Osteocyte (in vitro differentiated cells): ENCODE measurements around the gene ATP11C. TPM values are rescaled to one million over a fixed set of nuclear protein-coding genes. Genes with fewer than 3 reads are reported as not detected.
A peak's percentile ranks its signal among the peaks of the same experiment; 100 is the strongest.

Experiments
- DNase-seq: peaks from one replicate; pipeline ENCODE4 v3.0.0; 2021; ENCODE audit warnings: mixed read lengths; ENCODE audit not compliant: unreplicated experiment; ENCODE audit errors: extremely low spot score
- H3K27ac Mint-ChIP-seq: one replicate; pipeline ENCODE4 v1.8.0; 2021; ENCODE audit warnings: mild to moderate bottlenecking, mixed read lengths; ENCODE audit not compliant: unreplicated experiment
- H3K27me3 Mint-ChIP-seq: one replicate; pipeline ENCODE4 v1.8.0; 2021; ENCODE audit warnings: mixed read lengths; ENCODE audit not compliant: unreplicated experiment
- H3K36me3 Mint-ChIP-seq: one replicate; pipeline ENCODE4 v1.8.0; 2021; ENCODE audit warnings: mixed read lengths; ENCODE audit not compliant: unreplicated experiment
- H3K4me1 Mint-ChIP-seq: one replicate; pipeline ENCODE4 v1.8.0; 2021; ENCODE audit warnings: mixed read lengths; ENCODE audit not compliant: unreplicated experiment
- H3K4me3 Mint-ChIP-seq: one replicate; pipeline ENCODE4 v1.8.0; 2021; ENCODE audit warnings: mild to moderate bottlenecking, moderate library complexity, mixed read lengths; ENCODE audit not compliant: unreplicated experiment
- H3K9me3 Mint-ChIP-seq: one replicate; pipeline ENCODE4 v1.8.0; 2021; ENCODE audit warnings: mixed read lengths; ENCODE audit not compliant: unreplicated experiment
- CTCF ChIP-seq: fragments of 200-600 bp; sonication (generic); IDR thresholded peaks from 2 replicates; pipeline ENCODE4 v1.5.0; 2021; ENCODE audit warnings: antibody characterized with exemption, mild to moderate bottlenecking, moderate library complexity
- total RNA-seq: library from RNA; stranded (reverse); gene quantifications from 2 replicates; pipeline ENCODE4 v1.2.1, GENCODE V29; 2021

Gene ATP11C
- total RNA-seq, 1 donor from 2014 or later: 24.1 TPM

GRCh38 chrX:139914421-139914820 is 18.4 kb downstream of the ATP11C start:
- peaks cover 6% of the 10 kb centered on the region for H3K4me1 Mint-ChIP-seq
- no peak for TF ChIP-seq CTCF
- H3K9me3 Mint-ChIP-seq: peaks cover 15% of the 10 kb centered on the region
- H3K36me3 Mint-ChIP-seq: no peaks in the 10 kb centered on the region
- DNase-seq: no peak
- H3K27ac Mint-ChIP-seq: no peak overlapping the region
- H3K4me3 Mint-ChIP-seq: no peak overlapping the region
- no peaks in the 10 kb centered on the region for H3K27me3 Mint-ChIP-seq

GRCh38 chrX:139909712-139910111 is 23.1 kb downstream of the ATP11C start:
- peaks cover 18% of the 10 kb centered on the region for H3K4me1 Mint-ChIP-seq
- no peak overlapping the region for H3K4me3 Mint-ChIP-seq
- H3K9me3 Mint-ChIP-seq: peaks cover 16% of the 10 kb centered on the region
- no peaks in the 10 kb centered on the region for H3K27me3 Mint-ChIP-seq
- H3K36me3 Mint-ChIP-seq: no peaks in the 10 kb centered on the region
- no peak overlapping the region for H3K27ac Mint-ChIP-seq
- TF ChIP-seq CTCF: no peak
- DNase-seq: no peak

GRCh38 chrX:139907078-139907477 is 25.8 kb downstream of the ATP11C start:
- Mint-ChIP-seq H3K9me3 (peaks cover 16% of the 10 kb centered on the region), H3K36me3 (no peaks in the 10 kb centered on the region), H3K4me3 (no peak overlapping the region), H3K4me1 (peaks cover 21% of the 10 kb centered on the region), H3K27ac (no peak overlapping the region), H3K27me3 (no peaks in the 10 kb centered on the region)
- TF ChIP-seq CTCF: no peak
- DNase-seq: no peak

- no peak overlapping the region for H3K27ac Mint-ChIP-seq
- no peak overlapping the region for H3K4me3 Mint-ChIP-seq
- peaks cover 13% of the 10 kb centered on the region for H3K9me3 Mint-ChIP-seq
- no peak for TF ChIP-seq CTCF
- peaks cover 21% of the 10 kb centered on the region for H3K4me1 Mint-ChIP-seq
- DNase-seq: no peak
- H3K27me3 Mint-ChIP-seq: no peaks in the 10 kb centered on the region
- no peaks in the 10 kb centered on the region for H3K36me3 Mint-ChIP-seq
Observed at GRCh38 chrX:139905743-139906142, 27.1 kb downstream of the ATP11C start.

GRCh38 chrX:139905051-139905450 is 27.8 kb downstream of the ATP11C start:
- peak overlapping the region; percentile 64 for H3K27ac Mint-ChIP-seq
- H3K4me3 Mint-ChIP-seq: peak overlapping the region; percentile 24
- no peaks in the 10 kb centered on the region for H3K36me3 Mint-ChIP-seq
- H3K9me3 Mint-ChIP-seq: peaks cover 11% of the 10 kb centered on the region
- peaks cover 21% of the 10 kb centered on the region for H3K4me1 Mint-ChIP-seq
- TF ChIP-seq CTCF: no peak
- DNase-seq: no peak
- no peaks in the 10 kb centered on the region for H3K27me3 Mint-ChIP-seq
